B cell (primary cell): ENCODE measurements around the gene PTS. TPM values are rescaled to one million over a fixed set of nuclear protein-coding genes. Genes with fewer than 3 reads are reported as not detected.
"Not testable (repeated sequence)": the region's sequence is repeated elsewhere in the genome, so short reads cannot be mapped to it uniquely, and the experiment has no call there.

Experiments used
- ATAC-seq: fragments of 200-7000 bp; cut with Tn5 transposase; one replicate; pipeline ENCODE4 v1.10.0; 2021; ENCODE audit warnings: low read depth, mild to moderate bottlenecking, moderate number of reproducible peaks, moderate library complexity
- CTCF ChIA-PET: fragments of 350-600 bp; sonication (Branson Sonifier 250); formaldehyde crosslinking; loops from one replicate; lab custom pipeline; 2021; ENCODE audit warnings: antibody characterized with exemption, inconsistent platforms; lab: Charles Lee
- POLR2A ChIA-PET: fragments of 350-600 bp; sonication (Branson Sonifier 250); formaldehyde crosslinking; loops from one replicate; lab custom pipeline; 2021; ENCODE audit warnings: antibody characterized with exemption; lab: Charles Lee
- DNase-seq: peaks from one replicate; pipeline ENCODE4 v3.0.0; 2013
- H2AFZ ChIP-seq: 2 replicates; pipeline ENCODE4 v1.6.1; 2012; ENCODE audit warnings: mild to moderate bottlenecking, low read depth, low read length; ENCODE audit not compliant: insufficient read depth, poor library complexity, severe bottlenecking
- H3K27ac ChIP-seq, 2 donors: 1 replicate in 1 of 2; 2 replicates in 1 of 2; pipeline ENCODE4 v1.5.1; 2012 to 2013; ENCODE audit warnings: low read length in 2 of 2, mild to moderate bottlenecking in 2 of 2, moderate library complexity in 1 of 2
- H3K27me3 ChIP-seq, 4 experiments: fragments of 200-600 bp in 1 of 4; sonication (generic) in 1 of 4; replicated peaks in 1 of 4; 1 replicate in 2 of 4; 2 replicates in 2 of 4; pipeline versions ENCODE4 v1.6.1 to v1.7.0; 2013 to 2016; ENCODE audit warnings: low read length in 3 of 4, mild to moderate bottlenecking in 2 of 4, mixed read lengths in 1 of 4, moderate library complexity in 1 of 4; ENCODE audit not compliant: insufficient read depth in 4 of 4, control insufficient read depth in 3 of 4; ENCODE audit errors: control extremely low read depth in 1 of 4
- H3K36me3 ChIP-seq, 2 experiments: replicated peaks in 1 of 2; 1 replicate in 1 of 2; 2 replicates in 1 of 2; pipeline versions ENCODE4 v1.6.1 to v1.7.1; 2013; ENCODE audit warnings: low read length in 1 of 2; ENCODE audit not compliant: insufficient read depth in 2 of 2, control insufficient read depth in 1 of 2; ENCODE audit errors: control extremely low read depth in 1 of 2, extremely low read depth in 1 of 2
- H3K4me1 ChIP-seq, 2 donors: fragments of 200-600 bp in 1 of 2; sonication (generic) in 1 of 2; 1 replicate in 1 of 2; 2 replicates in 1 of 2; pipeline versions ENCODE4 v1.5.1 to v1.6.1; 2013 to 2017; ENCODE audit warnings: low read length in 2 of 2; ENCODE audit not compliant: control insufficient read depth in 2 of 2, insufficient read depth in 2 of 2
- H3K4me2 ChIP-seq: replicated peaks from 2 replicates; pipeline ENCODE3; 2012; ENCODE audit warnings: mild to moderate bottlenecking, low read depth, low read length; ENCODE audit not compliant: poor library complexity, severe bottlenecking
- H3K4me3 ChIP-seq, 5 experiments: fragments of 200-600 bp in 1 of 5; sonication (generic) in 1 of 5; 1 replicate in 3 of 5; 2 replicates in 2 of 5; pipeline versions ENCODE4 v1.5.1 to v1.7.0; 2011 to 2016; ENCODE audit warnings: low read length in 4 of 5, mild to moderate bottlenecking in 4 of 5, low read depth in 2 of 5, control low read depth in 1 of 5, moderate library complexity in 1 of 5; ENCODE audit not compliant: insufficient read depth in 1 of 5; ENCODE audit errors: control extremely low read depth in 1 of 5, extremely low read depth in 1 of 5
- H3K79me2 ChIP-seq: fragments of 200-600 bp; sonication (generic); one replicate; pipeline ENCODE4 v1.6.0; 2016; ENCODE audit warnings: low read length; ENCODE audit not compliant: control insufficient read depth, insufficient read depth
- H3K9ac ChIP-seq: fragments of 200-600 bp; sonication (generic); 2 replicates; pipeline ENCODE4 v1.6.1; 2017; ENCODE audit warnings: mild to moderate bottlenecking, low read length, moderate library complexity
- H3K9me3 ChIP-seq, 3 donors: one replicate each; pipeline versions ENCODE4 v1.6.1 to v1.7.1; 2013; ENCODE audit warnings: low read length in 2 of 3; ENCODE audit not compliant: control insufficient read depth in 2 of 3, insufficient read depth in 1 of 3; ENCODE audit errors: control extremely low read depth in 1 of 3
- H4K20me1 ChIP-seq: 2 replicates; pipeline ENCODE4 v1.6.0; 2012; ENCODE audit warnings: mild to moderate bottlenecking, low read length; ENCODE audit not compliant: insufficient read depth, control insufficient read depth, poor library complexity, severe bottlenecking
- H3K27ac Mint-ChIP-seq: one replicate; pipeline ENCODE4 v1.8.0; 2021; ENCODE audit warnings: mixed read lengths
- H3K27me3 Mint-ChIP-seq: one replicate; pipeline ENCODE4 v1.8.0; 2021; ENCODE audit warnings: mixed read lengths
- H3K4me1 Mint-ChIP-seq: one replicate; pipeline ENCODE4 v1.8.0; 2021; ENCODE audit warnings: mixed read lengths
- H3K4me3 Mint-ChIP-seq: one replicate; pipeline ENCODE4 v1.8.0; 2021; ENCODE audit warnings: mixed read lengths
- H3K9me3 Mint-ChIP-seq: one replicate; pipeline ENCODE4 v1.8.0; 2022; ENCODE audit warnings: mixed read lengths; ENCODE audit not compliant: insufficient read depth
- EZH2 ChIP-seq: IDR thresholded peaks from 2 replicates; pipeline ENCODE4 v1.6.1; 2012; ENCODE audit warnings: borderline replicate concordance, low read depth, mild to moderate bottlenecking, moderate library complexity, low read length; ENCODE audit not compliant: insufficient read depth, poor library complexity, severe bottlenecking
- WGBS: methylation state at CpG from one replicate; pipeline ENCODE4 v1.1.5; 2013; ENCODE audit warnings: missing lambda C conversion rate; ENCODE audit not compliant: insufficient coverage; 5-methylcytosine and 5-hydroxymethylcytosine counted together
- intact Hi-C: fragments of 100-400 bp; cut with micrococcal nuclease; formaldehyde crosslinking; loops from one replicate; pipeline ENCODE4 v1.10.0; 2022
- polyA plus RNA-seq: library from polyadenylated mRNA; depleted of rRNA; stranded (reverse); fragments of >200 nt; gene quantifications from 2 replicates; pipeline ENCODE4 v1.2.3, GENCODE V29; 2012
- total RNA-seq, 2 donors: library from RNA; stranded (reverse); fragments of 120-200 nt in 1 of 2; gene quantifications; 1 replicate in 1 of 2; 2 replicates in 1 of 2; pipeline versions ENCODE4 v1.2.3 to v1.2.4, GENCODE V29; 2013 to 2022
- TF ChIP-seq, protein P1 (sequence below): fragments of 200-600 bp; IDR thresholded peaks from one replicate; pipeline ENCODE4 v1.8.0; 2022; ENCODE audit warnings: antibody characterized with exemption, mild to moderate bottlenecking

PTS gene
- total and polyA plus RNA-seq, 2 donors (not counting 1 experiment from before 2014, with no cell fraction given) = 36.2 to 36.9 TPM

DNA sequence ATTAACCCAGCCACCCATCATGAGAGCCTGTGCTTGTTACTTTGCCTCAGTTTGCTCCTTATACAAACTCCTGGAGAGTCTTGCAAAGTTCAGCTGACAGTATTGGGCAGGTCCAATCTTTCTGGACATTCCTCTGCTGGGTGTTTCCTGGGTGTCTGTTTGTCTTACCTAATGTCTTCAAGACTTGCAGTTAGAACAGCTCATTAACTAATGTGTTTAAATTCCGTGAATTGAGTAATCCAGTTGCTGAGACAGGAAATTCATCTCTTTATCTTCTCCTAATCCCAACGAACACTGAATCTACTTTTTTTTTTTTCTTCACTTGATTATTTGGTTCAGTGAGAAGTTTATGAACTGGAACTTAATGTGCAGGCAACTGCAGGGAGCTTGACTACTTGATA lies 30.3 kb upstream of the PTS start:
- no peak for TF ChIP-seq EZH2
- TF ChIP-seq, protein P1, sequence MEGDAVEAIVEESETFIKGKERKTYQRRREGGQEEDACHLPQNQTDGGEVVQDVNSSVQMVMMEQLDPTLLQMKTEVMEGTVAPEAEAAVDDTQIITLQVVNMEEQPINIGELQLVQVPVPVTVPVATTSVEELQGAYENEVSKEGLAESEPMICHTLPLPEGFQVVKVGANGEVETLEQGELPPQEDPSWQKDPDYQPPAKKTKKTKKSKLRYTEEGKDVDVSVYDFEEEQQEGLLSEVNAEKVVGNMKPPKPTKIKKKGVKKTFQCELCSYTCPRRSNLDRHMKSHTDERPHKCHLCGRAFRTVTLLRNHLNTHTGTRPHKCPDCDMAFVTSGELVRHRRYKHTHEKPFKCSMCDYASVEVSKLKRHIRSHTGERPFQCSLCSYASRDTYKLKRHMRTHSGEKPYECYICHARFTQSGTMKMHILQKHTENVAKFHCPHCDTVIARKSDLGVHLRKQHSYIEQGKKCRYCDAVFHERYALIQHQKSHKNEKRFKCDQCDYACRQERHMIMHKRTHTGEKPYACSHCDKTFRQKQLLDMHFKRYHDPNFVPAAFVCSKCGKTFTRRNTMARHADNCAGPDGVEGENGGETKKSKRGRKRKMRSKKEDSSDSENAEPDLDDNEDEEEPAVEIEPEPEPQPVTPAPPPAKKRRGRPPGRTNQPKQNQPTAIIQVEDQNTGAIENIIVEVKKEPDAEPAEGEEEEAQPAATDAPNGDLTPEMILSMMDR = no peak
- H4K20me1 ChIP-seq = no peaks in the 10 kb centered on the region
- no peak overlapping the region for H3K9ac ChIP-seq
- H3K4me1 Mint-ChIP-seq = peaks cover 3% of the 10 kb centered on the region
- H3K9me3 Mint-ChIP-seq = no peaks in the 10 kb centered on the region
- H3K4me3 Mint-ChIP-seq = no peak overlapping the region
- WGBS = no CpG with 5 or more reads among the region's 2 CpGs
- ChIA-PET CTCF (no interaction called here), POLR2A (no interaction called here)
- no peaks in the 10 kb centered on the region for H3K36me3 ChIP-seq
- H3K27ac ChIP-seq = no peak overlapping the region
- H3K27me3 Mint-ChIP-seq = peaks cover 6% of the 10 kb centered on the region
- no peaks in the 10 kb centered on the region for H3K27me3 ChIP-seq
- ATAC-seq (no peak), DNase-seq (no peak)
- no peak overlapping the region for H2AFZ ChIP-seq
- H3K9me3 ChIP-seq = peaks cover 0 to 1% (median 0%) of the 10 kb centered on the region in 3 donors
- H3K79me2 ChIP-seq = no peaks in the 10 kb centered on the region
- peaks cover 4% of the 10 kb centered on the region in 2 donors for H3K4me1 ChIP-seq
- intact Hi-C loops = no loop called here
- H3K4me2 ChIP-seq = no peak overlapping the region
- no peak overlapping the region for H3K27ac Mint-ChIP-seq
- H3K4me3 ChIP-seq = no peak overlapping the region

DNA sequence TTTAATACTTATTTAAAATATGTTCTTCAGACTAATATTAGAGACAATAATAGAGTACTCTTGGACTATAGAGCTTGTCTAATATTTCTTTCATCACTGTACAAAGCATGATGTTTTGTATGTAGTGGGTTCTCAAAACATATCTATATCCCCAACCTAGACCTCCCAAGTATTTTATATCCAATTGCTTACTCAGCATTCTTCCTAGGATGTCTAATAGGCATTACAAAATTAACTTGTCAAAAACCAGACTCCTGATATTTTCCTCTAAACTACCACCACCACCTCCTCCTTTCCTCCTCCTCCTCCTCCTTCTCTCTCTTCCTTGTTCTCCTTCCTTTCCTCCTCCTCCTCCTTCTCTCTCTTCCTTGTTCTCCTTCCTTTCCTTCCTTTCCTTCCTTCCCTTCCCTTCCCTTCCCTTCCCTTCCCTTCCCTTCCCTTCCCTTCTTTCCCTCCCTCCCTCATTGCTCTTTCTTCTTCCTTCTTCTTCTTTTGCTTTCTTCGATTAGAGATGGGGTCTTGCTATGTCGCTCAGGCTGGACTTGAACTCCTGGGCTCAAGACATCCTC lies 29.6 kb upstream of the PTS start:
- Histone ChIP-seq H3K27ac (no peak overlapping the region), H3K4me1 (peaks cover 4% of the 10 kb centered on the region in 2 donors), H3K9me3 (peaks cover 0 to 1% (median 0%) of the 10 kb centered on the region in 3 donors), H3K4me3 (no peak overlapping the region), H2AFZ (no peak overlapping the region), H3K36me3 (no peaks in the 10 kb centered on the region), H4K20me1 (no peaks in the 10 kb centered on the region), H3K9ac (no peak overlapping the region), H3K79me2 (no peaks in the 10 kb centered on the region), H3K27me3 (no peaks in the 10 kb centered on the region), H3K4me2 (no peak overlapping the region)
- no peak overlapping the region for H3K4me3 Mint-ChIP-seq
- H3K27ac Mint-ChIP-seq = no peak overlapping the region
- H3K27me3 Mint-ChIP-seq = peaks cover 6% of the 10 kb centered on the region
- peaks cover 3% of the 10 kb centered on the region for H3K4me1 Mint-ChIP-seq
- no peak for TF ChIP-seq EZH2
- TF ChIP-seq, protein P1 = no peak
- ATAC-seq (no peak), DNase-seq (no peak)
- ChIA-PET POLR2A (no interaction called here), CTCF (interaction anchor here (0.7 kb wide), 1 partner anchor 49 kb away, joined by 4 read pairs; no protein-coding TSS in a partner anchor)
- WGBS = 86% methylated on average over 2 of the region's 2 CpGs
- H3K9me3 Mint-ChIP-seq = no peaks in the 10 kb centered on the region
- intact Hi-C loops = no loop called here

DNA sequence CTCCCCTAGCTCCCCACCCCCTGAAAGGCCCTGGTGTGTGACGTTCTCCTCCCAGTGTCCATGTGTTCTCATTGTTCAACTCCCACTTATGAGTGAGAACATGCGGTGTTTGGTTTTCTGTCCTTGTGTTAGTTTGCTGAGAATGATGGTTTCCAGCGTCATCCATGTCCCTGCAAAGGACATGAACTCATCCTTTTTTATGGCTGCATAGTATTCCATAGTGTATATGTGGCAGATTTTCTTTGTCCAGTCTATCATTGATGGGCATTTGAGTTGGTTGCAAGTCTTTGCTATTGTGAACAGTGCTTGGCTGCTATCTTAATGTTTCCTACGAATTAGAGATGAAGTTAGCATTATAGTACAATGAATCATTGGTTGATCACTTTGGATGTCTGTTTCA lies 27.1 kb upstream of the PTS start:
- H3K27me3 Mint-ChIP-seq, H3K4me2 ChIP-seq, H4K20me1 ChIP-seq, H2AFZ ChIP-seq, H3K4me3 ChIP-seq, intact Hi-C loops, H3K9me3 Mint-ChIP-seq, H3K4me3 Mint-ChIP-seq, DNase-seq, H3K9ac ChIP-seq, H3K27ac ChIP-seq, H3K9me3 ChIP-seq, H3K27ac Mint-ChIP-seq, H3K4me1 ChIP-seq, H3K79me2 ChIP-seq, POLR2A ChIA-PET, ATAC-seq, H3K36me3 ChIP-seq, H3K27me3 ChIP-seq, H3K4me1 Mint-ChIP-seq: not testable (repeated sequence)
- WGBS = no CpG with 5 or more reads among the region's 4 CpGs
- CTCF ChIA-PET = interaction anchor here (1.9 kb wide), 1 partner anchor 21 kb away, joined by 6 read pairs; no protein-coding TSS in a partner anchor
